OCI-LY3 (cell line): Measurements from ENCODE around the gene AUTS2.

Source experiments
- EZH2phosphoT487 ChIP-seq: fragments of 200-600 bp; shearing (Covaris generic); IDR thresholded peaks from 2 replicates; pipeline ENCODE4 v1.6.1; 2018; ENCODE audit warnings: antibody characterized with exemption, mixed run types, low read depth
- TF ChIP-seq, protein P1 (sequence below): fragments of 200-600, 300-600 bp; sonication (generic); IDR thresholded peaks from 2 replicates; pipeline ENCODE4 v1.5.1; 2014; ENCODE audit warnings: antibody characterized with exemption, low read length, low read depth

DNA sequence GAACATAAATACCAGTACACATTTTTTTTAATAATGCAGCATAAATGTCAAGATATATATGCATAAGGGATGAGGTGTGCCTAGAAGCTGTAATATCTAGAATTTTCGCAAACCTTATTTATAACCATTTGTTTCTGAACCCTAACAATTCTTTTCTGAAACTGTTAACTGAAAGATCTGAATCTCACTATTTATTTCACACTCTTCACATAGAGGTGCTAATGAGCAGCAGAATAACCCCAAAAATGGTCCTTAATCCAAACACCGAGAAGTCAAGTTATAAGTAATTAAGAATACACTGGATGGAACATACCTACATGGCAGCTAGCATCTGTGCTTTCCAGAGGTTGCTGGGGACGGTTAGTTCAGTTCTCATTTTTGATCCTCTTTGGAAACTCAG is 742.0 kb downstream of the AUTS2 start:
- TF ChIP-seq, protein P1, sequence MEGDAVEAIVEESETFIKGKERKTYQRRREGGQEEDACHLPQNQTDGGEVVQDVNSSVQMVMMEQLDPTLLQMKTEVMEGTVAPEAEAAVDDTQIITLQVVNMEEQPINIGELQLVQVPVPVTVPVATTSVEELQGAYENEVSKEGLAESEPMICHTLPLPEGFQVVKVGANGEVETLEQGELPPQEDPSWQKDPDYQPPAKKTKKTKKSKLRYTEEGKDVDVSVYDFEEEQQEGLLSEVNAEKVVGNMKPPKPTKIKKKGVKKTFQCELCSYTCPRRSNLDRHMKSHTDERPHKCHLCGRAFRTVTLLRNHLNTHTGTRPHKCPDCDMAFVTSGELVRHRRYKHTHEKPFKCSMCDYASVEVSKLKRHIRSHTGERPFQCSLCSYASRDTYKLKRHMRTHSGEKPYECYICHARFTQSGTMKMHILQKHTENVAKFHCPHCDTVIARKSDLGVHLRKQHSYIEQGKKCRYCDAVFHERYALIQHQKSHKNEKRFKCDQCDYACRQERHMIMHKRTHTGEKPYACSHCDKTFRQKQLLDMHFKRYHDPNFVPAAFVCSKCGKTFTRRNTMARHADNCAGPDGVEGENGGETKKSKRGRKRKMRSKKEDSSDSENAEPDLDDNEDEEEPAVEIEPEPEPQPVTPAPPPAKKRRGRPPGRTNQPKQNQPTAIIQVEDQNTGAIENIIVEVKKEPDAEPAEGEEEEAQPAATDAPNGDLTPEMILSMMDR = no peak
- TF ChIP-seq EZH2phosphoT487 = no peak
